Endothelial cell of umbilical vein (primary cell): ENCODE results near the gene MAPKAP1. TPM values are rescaled to one million over a fixed set of nuclear protein-coding genes. Genes with fewer than 3 reads are reported as not detected.

ENCODE experiments used
- BruUV-seq: library from RNA; stranded (reverse); fragments of 400-500 nt; replicated peaks from 2 replicates; lab custom pipeline; 2021; lab: Mats Ljungman, UMichigan
- CTCF ChIA-PET: fragments of 300-600, 350-600 bp; sonication (Branson Sonifier 250); formaldehyde crosslinking; loops from one replicate; lab custom pipeline; 2021; ENCODE audit warnings: antibody characterized with exemption, inconsistent platforms; lab: Charles Lee
- POLR2A ChIA-PET: fragments of 300-600, 350-600 bp; sonication (Branson Sonifier 250); formaldehyde crosslinking; loops from one replicate; lab custom pipeline; 2021; ENCODE audit warnings: antibody characterized with exemption, inconsistent platforms; lab: Charles Lee
- DNase-seq: peaks from one replicate; pipeline ENCODE4 v3.0.0-alpha.2; 2011; ENCODE audit warnings: low read depth, low spot score
- FAIRE-seq: peaks from 2 replicates; lab custom pipeline; 2011; peaks lifted over from hg19 to GRCh38; lab: Jason Lieb, UNC
- H2AFZ ChIP-seq: 2 replicates; pipeline ENCODE4 v1.6.0; 2012; ENCODE audit warnings: low read depth, low read length, control low read depth, inconsistent platforms
- H3K27ac ChIP-seq: 2 replicates; pipeline ENCODE4 v1.5.1; 2011; ENCODE audit warnings: low read depth, mild to moderate bottlenecking, control low read depth, low read length, moderate library complexity; ENCODE audit not compliant: insufficient read depth
- H3K27me3 ChIP-seq, 2 experiments: 2 replicates each; pipeline versions ENCODE4 v1.6.0 to v1.6.1; 2011; ENCODE audit warnings: low read length in 2 of 2, mixed read lengths in 1 of 2; ENCODE audit not compliant: control insufficient read depth in 2 of 2, insufficient read depth in 2 of 2
- H3K36me3 ChIP-seq, 2 experiments: 2 replicates in 1 of 2; 3 replicates in 1 of 2; pipeline ENCODE4 v1.5.1; 2011; ENCODE audit warnings: low read length in 2 of 2, mild to moderate bottlenecking in 1 of 2, moderate library complexity in 1 of 2; ENCODE audit not compliant: control insufficient read depth in 2 of 2, insufficient read depth in 2 of 2; ENCODE audit errors: extremely low read depth in 1 of 2
- H3K4me1 ChIP-seq: 3 replicates; pipeline ENCODE4 v1.5.1; 2011; ENCODE audit warnings: mild to moderate bottlenecking, low read length; ENCODE audit not compliant: control insufficient read depth, insufficient read depth; ENCODE audit errors: extremely low read depth
- H3K4me2 ChIP-seq: 2 replicates; pipeline ENCODE4 v1.6.1; 2011; ENCODE audit warnings: low read length, control low read depth, mixed read lengths; ENCODE audit not compliant: insufficient read depth
- H3K4me3 ChIP-seq, 3 experiments: fragments of 200-600 bp in 1 of 3; sonication (generic), shearing (Covaris generic) in 1 of 3; replicated peaks in 1 of 3; 2 replicates each; pipeline ENCODE4 v1.5.1; 2011 to 2016; ENCODE audit warnings: control low read depth in 3 of 3, low read length in 3 of 3, mild to moderate bottlenecking in 2 of 3, inconsistent platforms in 1 of 3, low read depth in 1 of 3, moderate library complexity in 1 of 3; ENCODE audit not compliant: insufficient read depth in 1 of 3
- H3K79me2 ChIP-seq: 2 replicates; pipeline ENCODE4 v1.6.0; 2012; ENCODE audit warnings: low read length, inconsistent platforms; ENCODE audit not compliant: control insufficient read depth, insufficient read depth
- H3K9ac ChIP-seq: replicated peaks from 2 replicates; pipeline ENCODE3; 2011; ENCODE audit warnings: low read length, control low read depth; ENCODE audit not compliant: insufficient read depth; ENCODE audit errors: extremely low read depth
- H3K9me1 ChIP-seq: replicated peaks from 3 replicates; pipeline ENCODE4 v1.6.0; 2011; ENCODE audit warnings: mild to moderate bottlenecking, low read length; ENCODE audit not compliant: control insufficient read depth, insufficient read depth; ENCODE audit errors: extremely low read depth
- H3K9me3 ChIP-seq: replicated peaks from 2 replicates; pipeline ENCODE4 v1.5.1; 2012; ENCODE audit warnings: low read length, inconsistent platforms; ENCODE audit not compliant: control insufficient read depth, insufficient read depth
- H4K20me1 ChIP-seq: replicated peaks from 2 replicates; pipeline ENCODE3; 2011; ENCODE audit warnings: mild to moderate bottlenecking, low read length; ENCODE audit not compliant: control insufficient read depth, insufficient read depth; ENCODE audit errors: extremely low read depth
- EZH2 ChIP-seq: IDR thresholded peaks from 2 replicates; pipeline ENCODE4 v1.6.1; 2012; ENCODE audit warnings: borderline replicate concordance, low read depth, mild to moderate bottlenecking, moderate library complexity, low read length, inconsistent platforms; ENCODE audit not compliant: severe bottlenecking
- GATA2 ChIP-seq: IDR thresholded peaks from 2 replicates; pipeline ENCODE4 v1.7.0; 2011; ENCODE audit warnings: low read depth, mild to moderate bottlenecking, moderate library complexity, mixed read lengths, low read length; ENCODE audit not compliant: insufficient read length, insufficient read depth
- MYC ChIP-seq: IDR thresholded peaks from one replicate; pipeline ENCODE4 v1.6.1; 2011; ENCODE audit warnings: mild to moderate bottlenecking, low read depth, low read length
- dilution Hi-C: fragments of 300-500 bp; cut with MboI; formaldehyde crosslinking; loops from one replicate; pipeline ENCODE4 v1.15.0; 2019; ENCODE audit warnings: low sequenced_read_pairs; ENCODE audit not compliant: extremely low pct_ligation_motif_present
- intact Hi-C: fragments of 100-400 bp; cut with micrococcal nuclease; formaldehyde crosslinking; loops from one replicate; pipeline ENCODE4 v1.10.0; 2022
- polyA plus RNA-seq, 4 experiments: library from polyadenylated mRNA; depleted of rRNA in 3 of 4; stranded (reverse) in 3 of 4; unstranded in 1 of 4; fragments of >200 nt; gene quantifications; 2 replicates each; pipeline versions ENCODE4 v1.2.1 to v1.2.3, GENCODE V29; 2011 to 2012; ENCODE audit warnings: missing spikeins in 1 of 4
- total RNA-seq: library from RNA; stranded (reverse); gene quantifications from 2 replicates; pipeline ENCODE4 v1.2.3, GENCODE V29; 2021

The MAPKAP1 gene
- total and polyA plus RNA-seq, 2 donors (not counting 3 experiments of a cell fraction or from before 2014, with no cell fraction given) = 61.9 to 99.1 TPM

DNA sequence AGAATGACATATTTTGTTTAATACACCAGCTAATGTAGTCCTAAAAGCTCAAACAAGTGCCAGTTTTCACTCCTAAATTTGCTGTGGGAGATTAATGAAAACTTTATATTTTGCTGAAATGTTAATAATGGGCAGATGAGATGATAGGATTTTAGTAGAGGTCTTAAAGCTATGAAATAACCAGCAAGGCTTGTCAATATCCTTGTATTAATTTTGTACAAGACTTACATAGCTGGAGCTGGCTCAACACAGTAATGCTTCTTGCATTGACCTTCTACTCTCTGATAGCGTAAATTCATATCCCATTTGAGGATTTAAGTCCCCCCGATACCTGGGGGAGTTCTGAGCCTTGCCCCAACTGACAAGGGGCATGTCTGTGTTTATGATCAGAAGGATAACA is 219.2 kb downstream of the MAPKAP1 start:
- no peaks in the 10 kb centered on the region for H3K9me3 ChIP-seq
- no peak for DNase-seq
- FAIRE-seq = no peak
- H3K4me2 ChIP-seq = no peak overlapping the region
- peaks cover 0 to 2% of the 10 kb centered on the region in 2 experiments for H3K36me3 ChIP-seq
- no peak overlapping the region for H3K27ac ChIP-seq
- H3K79me2 ChIP-seq = no peaks in the 10 kb centered on the region
- intact Hi-C loops = no loop called here
- no peak overlapping the region for H3K4me3 ChIP-seq
- no peaks in the 10 kb centered on the region for H3K9me1 ChIP-seq
- H2AFZ ChIP-seq = no peak overlapping the region
- no peaks in the 10 kb centered on the region for H3K4me1 ChIP-seq
- no peaks in the 10 kb centered on the region for H4K20me1 ChIP-seq
- BruUV-seq = no TSS peak
- no peaks in the 10 kb centered on the region for H3K27me3 ChIP-seq
- POLR2A ChIA-PET = interaction anchor here (0.6 kb wide), 1 partner anchor 11 kb away, joined by 3 read pairs; no protein-coding TSS in a partner anchor
- no peak overlapping the region for H3K9ac ChIP-seq
- dilution Hi-C loops = no loop called here
- no peak for TF ChIP-seq GATA2
- TF ChIP-seq EZH2 = no peak
- CTCF ChIA-PET = interaction anchor here (1.2 to 1.8 kb wide), 2 partner anchors 15 to 71 kb away, joined by 3 to 9 read pairs; no protein-coding TSS in a partner anchor

DNA sequence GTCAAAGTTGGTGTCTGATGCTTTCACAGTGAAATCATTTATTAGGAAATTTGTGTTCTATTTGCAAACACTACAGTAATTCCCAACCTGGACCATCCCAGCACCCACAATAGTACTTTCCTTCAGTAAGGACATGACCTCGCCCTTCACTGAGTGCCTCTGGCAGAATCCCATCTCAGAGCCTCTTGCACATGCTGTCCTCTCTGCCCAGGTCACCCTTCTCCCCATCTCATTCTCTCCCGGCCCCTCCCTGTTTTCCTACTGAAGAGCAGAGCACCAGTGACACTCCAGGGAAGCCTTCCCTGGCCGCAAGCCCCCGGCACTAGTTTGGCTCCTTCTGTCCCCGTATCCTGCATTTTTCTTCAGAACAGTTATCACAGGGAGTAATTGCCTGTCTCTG is 220.4 kb downstream of the MAPKAP1 start:
- Histone ChIP-seq H3K36me3 (peaks cover 0 to 2% of the 10 kb centered on the region in 2 experiments), H2AFZ (no peak overlapping the region), H3K27ac (no peak overlapping the region), H4K20me1 (no peaks in the 10 kb centered on the region), H3K27me3 (no peaks in the 10 kb centered on the region), H3K79me2 (no peaks in the 10 kb centered on the region), H3K9ac (no peak overlapping the region), H3K9me1 (no peaks in the 10 kb centered on the region), H3K9me3 (no peaks in the 10 kb centered on the region), H3K4me2 (no peak overlapping the region), H3K4me3 (no peak overlapping the region), H3K4me1 (no peaks in the 10 kb centered on the region)
- DNase-seq (no peak), FAIRE-seq (no peak)
- CTCF ChIA-PET = interaction anchor here (0.7 to 1.8 kb wide), 3 partner anchors 13 to 79 kb away, joined by 4 to 9 read pairs (median 6); no protein-coding TSS in a partner anchor
- no TSS peak for BruUV-seq
- dilution Hi-C loops = no loop called here
- TF ChIP-seq MYC = no peak
- intact Hi-C loops = no loop called here
- POLR2A ChIA-PET = no interaction called here
